Daoy (cell line): Measurements from ENCODE around the gene SPATA2L. TPM values are rescaled to one million over a fixed set of nuclear protein-coding genes. Genes with fewer than 3 reads are reported as not detected.
A peak's percentile ranks its signal among the peaks of the same experiment; 100 is the strongest.
"Not testable (repeated sequence)": the region's sequence is repeated elsewhere in the genome, so short reads cannot be mapped to it uniquely, and the experiment has no call there.

Source experiments
- DNase-seq: peaks from one replicate; pipeline ENCODE4 v3.0.0-alpha.2; 2015; ENCODE audit warnings: low read depth
- total RNA-seq: library from RNA; depleted of rRNA; stranded (reverse); fragments of >200 nt; shearing (Covaris generic); gene quantifications from 2 replicates; pipeline ENCODE4 v1.2.3, GENCODE V29; 2014

The SPATA2L gene
- total RNA-seq, 1 experiment from 2014 or later: 8.6 TPM

- DNase-seq: no peak
Observed at GRCh38 chr16:89690392-89690901, 11.1 kb downstream of the SPATA2L start.

DNA sequence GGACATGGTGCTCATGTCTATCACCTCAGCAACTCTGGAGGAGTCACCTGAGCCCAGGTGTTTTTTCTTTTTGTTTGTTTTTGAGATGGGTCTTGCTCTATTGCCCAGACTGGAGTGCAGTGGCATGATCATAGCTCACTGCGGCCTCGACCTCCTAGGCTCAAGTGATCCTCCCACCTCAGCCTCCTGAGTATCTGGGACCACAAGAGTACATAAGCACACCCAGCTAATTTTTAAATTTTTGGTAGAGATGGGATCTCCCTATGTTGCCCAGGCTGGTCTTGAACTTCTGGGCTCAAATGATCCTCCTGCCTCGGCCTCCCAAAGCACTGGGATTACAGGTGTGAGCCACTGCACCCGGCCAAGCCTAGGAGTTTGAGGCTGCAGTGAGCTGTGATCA lies 11.9 kb downstream of the SPATA2L start:
- DNase-seq: not testable (repeated sequence)

DNA sequence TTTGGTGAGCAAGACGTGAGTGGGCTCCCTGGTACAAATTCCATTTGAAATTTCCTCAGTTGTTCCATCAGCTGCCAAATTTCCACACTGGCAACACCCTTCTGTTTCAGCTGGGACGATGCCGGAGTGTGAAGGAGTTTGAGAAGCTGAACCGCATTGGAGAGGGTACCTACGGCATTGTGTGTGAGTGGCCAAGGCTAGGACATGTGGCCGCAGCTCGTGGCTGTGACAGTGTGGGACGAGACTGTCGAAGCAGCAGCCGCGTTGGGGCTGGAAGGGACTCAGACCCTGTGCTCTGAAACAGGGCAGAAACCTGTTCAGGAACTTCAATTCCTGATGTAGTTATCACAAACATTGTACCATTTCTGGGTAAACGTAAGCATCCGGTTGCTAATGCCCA lies 12.4 kb downstream of the SPATA2L start:
- DNase-seq: no peak

GRCh38 chr16:89688395-89688794 lies 13.1 kb downstream of the SPATA2L start:
- no peak for DNase-seq

DNA sequence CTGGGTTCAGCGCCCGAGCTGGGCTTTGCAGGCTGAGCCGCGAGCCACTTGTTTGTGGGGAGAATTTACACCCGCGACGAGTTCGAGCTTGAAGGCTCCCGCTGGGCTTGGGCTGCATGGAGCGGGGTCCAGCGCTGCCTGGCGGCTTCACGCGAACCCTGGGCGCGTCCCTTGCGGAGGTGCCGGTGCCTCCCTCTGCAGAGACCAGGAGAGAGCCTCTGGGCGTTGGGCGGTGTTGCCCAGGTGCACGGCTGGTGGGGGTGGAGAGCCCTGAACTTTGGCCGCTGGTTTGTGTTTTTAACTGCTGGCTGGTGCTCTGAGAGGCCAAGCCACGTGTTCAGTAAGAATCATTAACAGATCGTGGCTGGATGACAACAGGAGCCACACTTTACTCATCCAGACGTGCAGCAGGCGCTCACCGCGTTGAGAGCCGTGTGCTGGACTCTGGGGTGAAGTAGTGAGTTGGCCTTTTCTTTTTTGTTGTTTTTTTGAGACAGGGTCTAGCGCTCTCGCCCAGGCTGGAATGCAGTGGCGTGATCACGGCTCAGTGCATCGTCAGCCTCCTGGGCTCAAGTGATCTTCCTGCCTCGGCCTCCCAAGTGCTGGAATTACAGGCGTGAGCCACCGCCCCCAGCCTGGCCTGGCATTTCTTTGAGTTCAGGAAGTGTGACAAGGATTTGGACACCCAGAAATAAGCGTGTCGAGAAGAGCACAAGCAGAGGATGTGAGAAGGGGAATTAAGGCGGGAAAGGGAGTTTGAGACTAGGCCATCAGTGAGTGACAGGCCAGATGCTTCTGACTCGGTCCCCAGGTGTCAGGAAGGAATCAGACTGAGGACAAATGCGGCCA lies 14.2 kb downstream of the SPATA2L start:
- peak; percentile 49 for DNase-seq

DNA sequence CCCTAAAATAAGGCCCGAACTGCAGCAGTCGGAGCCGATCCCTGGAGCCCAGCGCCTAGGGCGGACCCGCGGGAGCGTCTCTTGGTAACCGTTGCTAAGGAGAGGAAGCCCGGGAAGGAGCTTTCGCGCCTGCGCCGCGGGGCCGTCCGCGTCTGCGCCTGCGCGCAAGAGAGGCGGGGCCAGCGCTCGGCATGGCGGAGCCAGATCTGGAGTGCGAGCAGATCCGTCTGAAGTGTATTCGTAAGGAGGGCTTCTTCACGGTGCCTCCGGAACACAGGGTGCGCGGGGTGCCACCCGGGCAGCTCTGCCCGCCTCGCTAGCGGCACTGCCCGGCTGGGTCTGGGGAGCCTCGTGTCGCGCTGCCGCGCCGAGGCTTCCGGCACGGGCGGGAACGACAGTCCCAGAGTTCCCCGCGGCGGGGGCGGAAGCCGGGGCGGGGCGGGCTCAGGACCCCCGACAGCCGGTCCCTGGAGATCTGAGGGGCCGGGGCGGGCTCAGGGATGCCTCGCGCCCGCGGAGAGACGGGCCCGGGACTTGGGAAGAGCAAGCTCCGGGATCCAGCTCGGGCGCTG lies 14.9 kb downstream of the SPATA2L start, which contains the start of gene CDK10:
Gene CDK10 (plus strand): TSS at position 170 of the 572 bp plus-strand sequence. CDS start 22 bp downstream, at position 192.
- peak; percentile 71 for DNase-seq

GRCh38 chr16:89685916-89686315 lies 15.6 kb downstream of the SPATA2L start:
- no peak for DNase-seq

DNA sequence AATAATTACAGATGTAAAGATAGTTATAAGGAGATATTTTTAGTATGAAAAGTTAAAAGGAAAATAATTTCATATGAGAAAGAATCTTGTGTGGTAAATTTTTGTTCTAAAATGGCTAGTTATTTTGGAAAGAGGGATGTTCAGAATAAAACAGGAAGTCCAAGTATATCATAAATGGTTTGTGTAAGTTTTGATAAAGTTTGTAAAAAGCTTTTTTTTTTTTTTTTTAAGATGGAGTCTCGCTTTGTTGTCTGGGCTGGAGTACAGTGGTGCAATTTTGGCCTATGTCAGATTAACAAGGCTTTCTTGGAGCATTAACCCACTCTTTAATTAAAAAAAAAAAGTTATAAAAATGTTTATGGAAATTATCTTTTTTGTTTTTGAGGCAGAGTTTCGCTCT lies 23.2 kb downstream of the SPATA2L start:
- DNase-seq: no peak

- no peak for DNase-seq
Observed at GRCh38 chr16:89672177-89672941, 29.1 kb downstream of the SPATA2L start.

GRCh38 chr16:89671565-89671964 lies 29.9 kb downstream of the SPATA2L start:
- not testable (repeated sequence) for DNase-seq

DNA sequence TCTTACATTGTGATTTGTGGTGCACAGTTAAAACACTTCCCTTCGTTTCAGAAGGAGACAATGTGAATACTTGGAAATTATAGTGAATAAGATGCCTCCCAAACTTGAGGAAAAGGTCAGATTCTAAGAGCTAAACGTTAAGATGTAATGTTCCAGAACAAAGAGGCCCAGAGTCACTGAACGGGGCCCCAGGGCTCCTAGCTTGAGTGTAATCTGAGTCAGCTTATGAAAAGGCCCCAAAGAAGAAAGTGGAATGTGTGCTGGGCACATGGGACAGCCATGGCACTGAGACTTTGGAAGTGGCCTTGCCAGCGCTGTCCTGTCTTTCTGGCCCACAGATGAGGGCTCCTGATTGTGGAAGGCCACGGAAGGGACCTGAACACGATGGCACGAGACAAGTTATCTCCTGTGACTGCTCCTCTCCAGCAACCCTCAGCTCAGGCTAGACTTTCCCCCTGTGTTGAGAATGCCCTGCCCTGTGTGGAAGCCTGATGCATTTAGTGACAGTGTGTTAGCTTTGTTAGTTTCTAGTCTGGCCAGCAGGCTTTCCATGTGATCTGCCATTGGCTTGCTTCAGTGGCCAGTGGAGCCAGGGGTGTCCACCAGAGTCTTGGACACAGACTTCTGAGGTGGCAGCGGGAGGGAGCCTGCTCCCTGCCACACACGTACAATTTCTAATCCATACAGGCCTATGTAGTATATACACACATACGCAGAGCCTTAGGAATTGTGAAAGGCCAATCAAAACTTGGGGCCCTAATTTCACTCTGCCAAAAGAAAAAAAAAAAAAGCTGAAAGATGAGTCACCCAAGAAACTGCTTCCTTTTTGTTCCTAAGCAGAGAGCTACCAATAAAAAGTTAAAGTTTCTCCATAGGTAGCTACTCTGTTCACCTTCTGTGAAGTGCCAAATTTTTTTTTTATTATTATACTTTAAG lies 30.7 kb downstream of the SPATA2L start:
- no peak for DNase-seq

DNA sequence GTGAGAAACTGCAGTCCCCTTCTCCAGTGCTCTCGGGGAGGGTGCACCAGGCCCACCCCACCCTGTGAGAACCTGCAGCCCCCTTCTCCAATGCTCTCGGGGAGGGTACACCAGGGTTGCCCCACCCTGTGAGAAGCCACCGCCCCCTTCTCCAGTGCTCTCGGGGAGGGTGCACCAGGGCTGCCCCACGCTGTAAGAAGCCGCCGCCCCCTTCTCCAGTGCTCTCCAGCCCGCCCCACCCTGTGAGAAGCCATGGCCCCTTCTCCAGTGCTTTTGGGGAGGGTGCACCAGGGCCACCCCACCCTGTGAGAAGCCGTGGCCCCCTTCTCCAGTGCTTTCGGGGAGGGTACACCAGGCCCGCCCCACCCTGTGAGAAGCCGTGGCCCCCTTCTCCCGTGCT lies 31.8 kb downstream of the SPATA2L start:
- no peak for DNase-seq

DNA sequence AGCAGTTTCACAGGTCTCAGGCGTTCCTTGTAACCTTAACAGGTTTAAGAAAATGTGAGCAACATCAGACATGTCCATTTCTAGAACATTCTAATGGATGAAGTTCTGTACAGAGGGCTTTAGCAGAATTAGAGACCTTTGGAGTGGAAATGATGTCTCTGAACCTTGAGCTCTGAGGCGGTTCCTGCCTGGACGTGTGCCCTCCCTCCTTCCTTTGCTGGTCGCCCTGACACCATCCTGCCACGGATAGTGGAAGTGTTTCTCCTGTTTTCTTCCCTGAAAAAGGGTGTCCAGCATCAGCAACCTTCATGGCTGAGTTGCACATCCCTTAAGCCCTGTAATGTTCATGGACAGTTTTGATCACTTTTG lies 32.7 kb downstream of the SPATA2L start:
- DNase-seq: no peak

- DNase-seq: no peak
Observed at GRCh38 chr16:89667633-89668032, 33.9 kb downstream of the SPATA2L start.

DNA sequence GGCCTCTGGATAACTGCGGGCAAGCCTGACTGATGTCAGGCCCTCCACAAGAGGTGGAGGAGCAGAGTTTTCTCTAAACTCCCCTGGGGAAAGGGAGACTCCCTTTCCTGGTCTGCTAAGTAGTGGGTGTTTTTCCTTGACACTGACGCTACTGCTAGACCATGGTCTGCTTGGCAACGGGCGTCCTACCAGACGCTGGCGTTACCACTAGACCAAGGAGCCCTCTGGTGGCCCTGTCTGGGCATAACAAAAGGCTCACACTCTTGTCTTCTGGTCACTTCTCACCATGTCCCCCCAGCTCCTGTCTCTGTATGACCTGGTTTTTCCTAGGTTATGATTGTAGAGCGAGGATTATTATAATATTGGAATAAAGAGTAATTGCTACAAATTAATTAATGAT lies 34.5 kb downstream of the SPATA2L start:
- peak; percentile 41 for DNase-seq

- DNase-seq: not testable (repeated sequence)
Observed at GRCh38 chr16:89664238-89664637, 37.3 kb downstream of the SPATA2L start.

DNA sequence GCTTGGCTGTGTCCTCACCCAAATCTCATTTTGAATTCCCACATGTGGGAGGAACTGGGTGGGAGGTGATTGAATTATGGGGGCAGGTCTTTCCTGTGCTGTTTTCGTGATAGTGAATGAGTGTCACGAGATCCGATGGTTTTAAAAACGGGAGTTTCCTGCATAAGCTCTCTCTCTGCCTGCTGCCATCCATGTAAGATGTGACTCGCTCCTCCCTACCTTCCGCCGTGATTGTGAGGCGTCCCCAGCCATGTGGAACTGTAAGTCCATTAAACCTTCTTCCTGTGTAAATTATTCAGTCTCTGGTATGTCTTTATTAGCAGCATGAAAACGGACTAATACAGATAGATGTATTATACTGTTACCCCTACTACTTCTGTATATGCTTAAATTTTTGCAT lies 40.3 kb downstream of the SPATA2L start:
- no peak for DNase-seq

DNA sequence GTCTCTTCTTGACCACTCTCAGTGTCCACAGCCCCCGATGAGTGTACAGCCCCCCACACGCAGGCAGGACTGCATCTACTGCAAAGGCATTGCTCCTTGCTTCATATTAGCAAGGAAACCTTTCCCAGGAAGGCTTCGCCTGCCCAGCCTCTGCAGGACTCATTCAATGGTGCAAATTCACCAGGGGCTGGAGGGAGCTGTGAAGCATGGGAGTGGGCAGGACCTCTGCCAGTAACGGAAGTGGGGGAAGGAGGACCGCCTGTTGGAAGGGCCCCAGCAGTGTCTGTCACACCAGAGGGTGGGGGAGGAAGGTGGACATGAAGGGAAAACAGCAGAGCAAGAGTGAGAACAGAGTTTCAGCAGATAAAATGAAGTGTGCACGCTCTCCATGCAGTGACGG lies 41.4 kb downstream of the SPATA2L start:
- DNase-seq: no peak

GRCh38 chr16:89658221-89658879 lies 43.2 kb downstream of the SPATA2L start:
- peak; percentile 19 for DNase-seq

DNA sequence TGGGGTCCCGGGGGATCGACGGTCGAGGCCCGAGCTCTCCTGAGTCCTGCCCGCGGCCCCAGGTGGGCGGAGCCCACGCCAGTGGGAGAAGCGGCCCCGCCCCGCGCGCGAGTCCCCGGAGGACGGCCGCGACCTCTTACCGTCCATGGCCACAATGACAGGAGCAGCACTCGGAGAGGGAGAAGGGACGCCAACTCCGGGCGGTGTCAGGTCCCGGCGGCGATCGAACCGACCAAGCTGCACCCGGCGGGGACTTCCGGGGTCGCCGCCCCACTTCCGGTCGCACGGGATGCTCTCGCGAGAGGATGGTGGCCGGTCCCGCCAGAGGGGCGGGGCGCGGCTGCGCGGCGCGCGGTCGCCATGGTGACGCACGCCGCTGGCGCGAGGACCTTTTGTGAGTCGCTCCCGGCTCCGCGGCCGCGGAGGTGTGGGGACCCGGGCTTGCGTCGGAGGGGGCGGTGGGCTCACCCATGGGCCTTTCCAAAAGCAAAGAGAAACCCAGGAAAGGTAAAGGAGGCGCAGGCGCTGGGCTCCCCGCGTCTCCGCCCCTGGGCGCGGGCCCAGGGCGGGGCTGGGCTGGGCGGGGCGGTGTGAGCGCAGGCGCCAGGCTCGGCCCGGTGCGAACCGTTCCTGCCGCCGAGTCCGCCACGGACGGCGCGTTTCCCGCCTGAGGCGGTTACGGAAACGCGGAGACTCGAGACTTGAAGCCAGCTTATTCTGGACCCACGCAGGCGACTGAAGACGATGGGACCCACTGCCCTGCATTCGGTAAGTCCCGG lies 43.9 kb downstream of the SPATA2L start, which contains the start of the genes CHMP1A and SPATA33:
Gene CHMP1A (minus strand): TSS at position 267 of the 779 bp plus-strand sequence. CDS start 120 bp downstream, at position 147.
Gene SPATA33 (plus strand): TSS at position 395 of the 779 bp plus-strand sequence. CDS start 76 bp downstream, at position 471.
- DNase-seq: peak; percentile 90
